Activated naive CD4-positive, alpha-beta T cell treated with anti-CD3 and anti-CD28 coated beads, Interleukin-2, amount 50 U/mL, for 72 hours (primary cell): Measurements from ENCODE around the gene VCAM1. TPM values are rescaled to one million over a fixed set of nuclear protein-coding genes. Genes with fewer than 3 reads are reported as not detected.

ENCODE experiments used
- total RNA-seq, 2 donors: library from RNA; stranded (reverse); gene quantifications; one replicate each; pipeline ENCODE4 v1.2.3, GENCODE V29; 2022

Gene VCAM1
- total RNA-seq, 2 donors from 2014 or later: 0.36 TPM; not detected in 1

Other genes starting within 250 kb of the VCAM1 start
- gene GPR88, start 181.6 kb upstream of the VCAM1 start, total RNA-seq: not detected
- 1 to 10 TPM; 5.3 to 9.0 TPM for gene EXTL2, start 175.1 kb downstream of the VCAM1 start, total RNA-seq
- gene SLC30A7, start 176.3 kb downstream of the VCAM1 start, total RNA-seq: 10 to 100 TPM; 39.0 to 42.2 TPM